H9 (cell line): Measurements from ENCODE around the gene FILIP1. TPM values are rescaled to one million over a fixed set of nuclear protein-coding genes. Genes with fewer than 3 reads are reported as not detected.

Source experiments
- DNase-seq: peaks from one replicate; pipeline ENCODE4 v3.0.0-alpha.2; 2017
- H2AFZ ChIP-seq: one replicate; pipeline ENCODE4 v1.6.1; 2013; ENCODE audit warnings: mild to moderate bottlenecking, low read length, control low read depth, moderate library complexity
- H2AK5ac ChIP-seq: 2 replicates; pipeline ENCODE4 v1.6.1; 2013; ENCODE audit warnings: low read length, control low read depth, mixed read lengths; ENCODE audit not compliant: insufficient read length
- H2BK120ac ChIP-seq: one replicate; pipeline ENCODE4 v1.6.1; 2013; ENCODE audit warnings: low read depth, mild to moderate bottlenecking, low read length, control low read depth, inconsistent platforms; ENCODE audit not compliant: poor library complexity, severe bottlenecking
- H2BK12ac ChIP-seq: 2 replicates; pipeline ENCODE4 v1.6.1; 2013; ENCODE audit warnings: low read length, control low read depth, mixed read lengths, low read depth; ENCODE audit not compliant: insufficient read length
- H2BK15ac ChIP-seq: 2 replicates; pipeline ENCODE4 v1.6.1; 2013; ENCODE audit warnings: low read depth, low read length, control low read depth
- H2BK20ac ChIP-seq: one replicate; pipeline ENCODE4 v1.6.1; 2013; ENCODE audit warnings: low read depth, mild to moderate bottlenecking, low read length, control low read depth, inconsistent platforms; ENCODE audit not compliant: poor library complexity, severe bottlenecking
- H2BK5ac ChIP-seq: 2 replicates; pipeline ENCODE4 v1.6.1; 2013; ENCODE audit warnings: low read length, control low read depth, mixed read lengths; ENCODE audit not compliant: insufficient read length
- H3K14ac ChIP-seq: 2 replicates; pipeline ENCODE4 v1.6.1; 2013; ENCODE audit warnings: low read length, control low read depth; ENCODE audit not compliant: insufficient read depth
- H3K18ac ChIP-seq: 2 replicates; pipeline ENCODE4 v1.6.1; 2013; ENCODE audit warnings: low read depth, mild to moderate bottlenecking, mixed read lengths, low read length, control low read depth; ENCODE audit not compliant: insufficient read length
- H3K23ac ChIP-seq: 2 replicates; pipeline ENCODE4 v1.6.1; 2013; ENCODE audit warnings: low read length, control low read depth, mixed read lengths, low read depth; ENCODE audit not compliant: insufficient read length
- H3K23me2 ChIP-seq: 2 replicates; pipeline ENCODE4 v1.6.1; 2013; ENCODE audit warnings: low read depth, mild to moderate bottlenecking, mixed read lengths, low read length, control low read depth; ENCODE audit not compliant: insufficient read length, poor library complexity, severe bottlenecking
- H3K27ac ChIP-seq: 2 replicates; pipeline ENCODE4 v1.5.1; 2013; ENCODE audit warnings: low read length, control low read depth, mixed read lengths, low read depth; ENCODE audit not compliant: insufficient read length
- H3K27me3 ChIP-seq: 2 replicates; pipeline ENCODE4 v1.6.1; 2013; ENCODE audit warnings: low read length, control low read depth, inconsistent platforms; ENCODE audit not compliant: insufficient read depth
- H3K4ac ChIP-seq: 2 replicates; pipeline ENCODE4 v1.6.1; 2013; ENCODE audit warnings: low read depth, mild to moderate bottlenecking, control low read depth, inconsistent platforms, low read length, moderate library complexity
- H3K4me1 ChIP-seq: 2 replicates; pipeline ENCODE4 v1.6.1; 2013; ENCODE audit warnings: low read length, control low read depth, inconsistent platforms; ENCODE audit not compliant: insufficient read depth
- H3K4me2 ChIP-seq: 2 replicates; pipeline ENCODE4 v1.6.1; 2013; ENCODE audit warnings: low read length, control low read depth, mixed read lengths; ENCODE audit not compliant: insufficient read length, insufficient read depth
- H3K56ac ChIP-seq: 2 replicates; pipeline ENCODE4 v1.6.1; 2013; ENCODE audit warnings: low read depth, mild to moderate bottlenecking, mixed read lengths, low read length, control low read depth; ENCODE audit not compliant: insufficient read length
- H3K79me1 ChIP-seq: 2 replicates; pipeline ENCODE4 v1.6.1; 2013; ENCODE audit warnings: low read depth, mild to moderate bottlenecking, moderate library complexity, low read length, control low read depth, inconsistent platforms; ENCODE audit not compliant: insufficient read depth, poor library complexity, severe bottlenecking
- H3K79me2 ChIP-seq: 2 replicates; pipeline ENCODE4 v1.6.1; 2013; ENCODE audit warnings: low read length, control low read depth, inconsistent platforms; ENCODE audit not compliant: insufficient read depth
- H3K9ac ChIP-seq: 2 replicates; pipeline ENCODE4 v1.6.1; 2013; ENCODE audit warnings: low read length, control low read depth, mixed read lengths; ENCODE audit not compliant: insufficient read length; ENCODE audit errors: extremely low read depth
- H3K9me3 ChIP-seq: one replicate; pipeline ENCODE4 v1.6.1; 2013; ENCODE audit warnings: low read depth, low read length, inconsistent platforms; ENCODE audit not compliant: control insufficient read depth
- H3T11ph ChIP-seq: one replicate; pipeline ENCODE4 v1.6.1; 2013; ENCODE audit warnings: mild to moderate bottlenecking, low read length, control low read depth, inconsistent platforms
- H4K20me1 ChIP-seq: one replicate; pipeline ENCODE4 v1.6.1; 2013; ENCODE audit not compliant: control insufficient read depth, insufficient read length, insufficient read depth
- H4K5ac ChIP-seq: 2 replicates; pipeline ENCODE4 v1.6.1; 2013; ENCODE audit warnings: low read depth, mild to moderate bottlenecking, mixed read lengths, low read length, control low read depth; ENCODE audit not compliant: insufficient read length
- H4K8ac ChIP-seq: replicated peaks from 2 replicates; pipeline ENCODE4 v1.6.1; 2013; ENCODE audit warnings: low read length, control low read depth, mixed read lengths, low read depth; ENCODE audit not compliant: insufficient read length
- H4K91ac ChIP-seq: 2 replicates; pipeline ENCODE4 v1.6.1; 2013; ENCODE audit warnings: low read depth, mild to moderate bottlenecking, moderate library complexity, mixed read lengths, low read length, control low read depth; ENCODE audit not compliant: insufficient read length
- H3K27ac Mint-ChIP-seq, 3 experiments: 2 replicates in 2 of 3; 3 replicates in 1 of 3; pipeline ENCODE4 v1.8.0; 2020 to 2021; ENCODE audit warnings: mixed read lengths in 3 of 3, mild to moderate bottlenecking in 1 of 3, moderate library complexity in 1 of 3
- H3K27me3 Mint-ChIP-seq: 2 replicates; pipeline ENCODE4 v1.8.0; 2021; ENCODE audit warnings: low read depth, mild to moderate bottlenecking, moderate library complexity, mixed read lengths
- H3K36me3 Mint-ChIP-seq, 3 experiments: 2 replicates in 2 of 3; 3 replicates in 1 of 3; pipeline ENCODE4 v1.8.0; 2020 to 2021; ENCODE audit warnings: low read depth in 3 of 3, mixed read lengths in 3 of 3; ENCODE audit not compliant: insufficient read depth in 1 of 3
- H3K4me1 Mint-ChIP-seq, 2 experiments: 2 replicates each; pipeline ENCODE4 v1.8.0; 2020; ENCODE audit warnings: mixed read lengths in 2 of 2
- H3K4me3 Mint-ChIP-seq, 2 experiments: 2 replicates in 1 of 2; 3 replicates in 1 of 2; pipeline ENCODE4 v1.8.0; 2020 to 2021; ENCODE audit warnings: mild to moderate bottlenecking in 2 of 2, mixed read lengths in 2 of 2, moderate library complexity in 1 of 2
- H3K9me3 Mint-ChIP-seq, 2 experiments: 2 replicates in 1 of 2; 3 replicates in 1 of 2; pipeline ENCODE4 v1.8.0; 2020; ENCODE audit warnings: mild to moderate bottlenecking in 2 of 2, mixed read lengths in 2 of 2, moderate library complexity in 1 of 2
- WGBS: extraction: QIAGEN DNeasy Blood & Tissue Kit; methylation state at CpG from one replicate; pipeline ENCODE4 v1.1.7; 2013; ENCODE audit warnings: missing lambda C conversion rate, low lambda C conversion rate, mixed read lengths; ENCODE audit not compliant: insufficient read length; ENCODE audit errors: extremely low coverage; 5-methylcytosine and 5-hydroxymethylcytosine counted together
- total RNA-seq: library from RNA; stranded (reverse); gene quantifications from 2 replicates; pipeline ENCODE4 v1.2.1, GENCODE V29; 2021
- TF ChIP-seq, protein P1 (sequence below): fragments of 200-600 bp; sonication (generic); conservative IDR thresholded peaks from 3 replicates; pipeline ENCODE4 v1.8.0; 2021; ENCODE audit warnings: antibody characterized with exemption, mild to moderate bottlenecking

FILIP1 gene
- total RNA-seq, 1 experiment from 2014 or later: 10.5 TPM

- no peak overlapping the region for H3K4me3 Mint-ChIP-seq
- Histone ChIP-seq H2AK5ac (no peak overlapping the region), H4K91ac (no peak overlapping the region), H4K20me1 (no peaks in the 10 kb centered on the region), H3K23ac (no peak overlapping the region), H3K56ac (no peak overlapping the region), H2AFZ (no peak overlapping the region), H3K79me2 (no peaks in the 10 kb centered on the region), H2BK12ac (no peak overlapping the region), H3K4me2 (no peak overlapping the region), H3K14ac (no peak overlapping the region), H3T11ph (no peak overlapping the region), H3K4ac (no peak overlapping the region), H4K8ac (no peak overlapping the region), H3K9me3 (no peaks in the 10 kb centered on the region), H3K27me3 (no peaks in the 10 kb centered on the region), H2BK15ac (no peak overlapping the region), H3K79me1 (no peaks in the 10 kb centered on the region), H2BK5ac (no peak overlapping the region), H4K5ac (no peak overlapping the region), H3K23me2 (no peaks in the 10 kb centered on the region), H3K4me1 (no peaks in the 10 kb centered on the region; the same call in 1 of the 2 replicates), H3K18ac (no peak overlapping the region), H3K27ac (no peak overlapping the region), H2BK120ac (no peak overlapping the region), H2BK20ac (no peak overlapping the region), H3K9ac (no peak overlapping the region)
- WGBS: no CpG with 5 or more reads among the region's 3 CpGs
- peaks cover 17 to 19% of the 10 kb centered on the region in 2 experiments for H3K4me1 Mint-ChIP-seq
- no peaks in the 10 kb centered on the region for H3K27me3 Mint-ChIP-seq
- no peaks in the 10 kb centered on the region for H3K36me3 Mint-ChIP-seq
- H3K9me3 Mint-ChIP-seq: no peaks in the 10 kb centered on the region
- TF ChIP-seq, protein P1, sequence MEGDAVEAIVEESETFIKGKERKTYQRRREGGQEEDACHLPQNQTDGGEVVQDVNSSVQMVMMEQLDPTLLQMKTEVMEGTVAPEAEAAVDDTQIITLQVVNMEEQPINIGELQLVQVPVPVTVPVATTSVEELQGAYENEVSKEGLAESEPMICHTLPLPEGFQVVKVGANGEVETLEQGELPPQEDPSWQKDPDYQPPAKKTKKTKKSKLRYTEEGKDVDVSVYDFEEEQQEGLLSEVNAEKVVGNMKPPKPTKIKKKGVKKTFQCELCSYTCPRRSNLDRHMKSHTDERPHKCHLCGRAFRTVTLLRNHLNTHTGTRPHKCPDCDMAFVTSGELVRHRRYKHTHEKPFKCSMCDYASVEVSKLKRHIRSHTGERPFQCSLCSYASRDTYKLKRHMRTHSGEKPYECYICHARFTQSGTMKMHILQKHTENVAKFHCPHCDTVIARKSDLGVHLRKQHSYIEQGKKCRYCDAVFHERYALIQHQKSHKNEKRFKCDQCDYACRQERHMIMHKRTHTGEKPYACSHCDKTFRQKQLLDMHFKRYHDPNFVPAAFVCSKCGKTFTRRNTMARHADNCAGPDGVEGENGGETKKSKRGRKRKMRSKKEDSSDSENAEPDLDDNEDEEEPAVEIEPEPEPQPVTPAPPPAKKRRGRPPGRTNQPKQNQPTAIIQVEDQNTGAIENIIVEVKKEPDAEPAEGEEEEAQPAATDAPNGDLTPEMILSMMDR: peak; percentile 85
- H3K27ac Mint-ChIP-seq: peak overlapping the region in 1 of 3 experiments; percentile 59; a peak in 1 of 7 replicates
- DNase-seq: no peak
Measured at GRCh38 chr6:75296811-75297779, 196.5 kb downstream of the FILIP1 start.
